ENCODE measurements around the gene CEP295NL. TPM values are rescaled to one million over a fixed set of nuclear protein-coding genes. Genes with fewer than 3 reads are reported as not detected.

Gene CEP295NL
- total RNA-seq, 4 donors from 2014 or later: 0.78 to 6.6 (median 2.3) TPM

DNA sequence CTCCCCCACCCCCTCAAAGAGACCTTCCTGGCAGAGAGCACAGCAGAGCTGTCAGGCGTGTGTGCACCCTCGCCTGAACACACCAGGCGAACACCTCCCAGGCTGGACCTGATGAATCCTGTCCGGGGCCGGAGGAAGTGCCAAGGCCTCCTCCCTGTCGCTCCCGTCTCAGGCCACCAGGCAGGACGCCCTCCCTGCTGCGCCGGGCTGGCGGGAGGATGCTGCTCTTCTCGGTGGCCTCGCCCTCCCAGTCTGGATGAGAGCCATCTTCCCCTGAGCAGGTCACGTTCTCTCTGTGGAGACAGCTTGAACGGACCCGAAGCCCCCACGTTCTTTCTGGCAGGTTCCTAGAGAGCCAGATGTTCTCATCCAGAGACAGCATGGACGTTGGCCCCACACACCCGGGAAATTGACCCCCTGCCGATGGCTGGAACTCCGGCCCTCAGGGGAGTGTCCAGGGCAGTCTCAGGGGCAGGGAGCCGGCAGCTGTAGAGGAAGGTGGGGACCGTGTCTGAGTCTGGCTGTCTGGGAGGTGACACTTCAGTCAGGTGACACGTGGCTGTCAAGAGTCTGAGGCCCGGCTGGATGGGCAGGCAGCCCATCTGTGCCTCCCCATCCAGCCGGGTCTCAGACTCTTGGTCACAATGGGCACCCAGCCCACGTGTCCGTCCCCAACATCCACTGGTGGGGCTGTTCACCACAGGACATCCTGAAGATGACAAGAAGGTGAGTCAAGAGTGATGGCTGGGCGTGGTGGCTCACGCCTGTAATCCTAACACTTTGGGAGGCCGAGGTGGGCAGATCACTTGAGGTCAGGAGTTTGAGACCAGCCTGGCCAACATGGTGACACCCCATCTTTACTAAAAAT lies 27.1 kb upstream of the CEP295NL start:
- no peaks in the 10 kb centered on the region for H3K36me3 ChIP-seq
- TF ChIP-seq POLR2AphosphoS5 (IDR thresholded peaks at IDR 0.05) (no peak), EP300 (IDR thresholded peaks at IDR 0.05) (no peak), POLR2A (IDR thresholded peaks at IDR 0.05; ENCODE audit: low read depth) (no peak)
- TF ChIP-seq, protein P1, sequence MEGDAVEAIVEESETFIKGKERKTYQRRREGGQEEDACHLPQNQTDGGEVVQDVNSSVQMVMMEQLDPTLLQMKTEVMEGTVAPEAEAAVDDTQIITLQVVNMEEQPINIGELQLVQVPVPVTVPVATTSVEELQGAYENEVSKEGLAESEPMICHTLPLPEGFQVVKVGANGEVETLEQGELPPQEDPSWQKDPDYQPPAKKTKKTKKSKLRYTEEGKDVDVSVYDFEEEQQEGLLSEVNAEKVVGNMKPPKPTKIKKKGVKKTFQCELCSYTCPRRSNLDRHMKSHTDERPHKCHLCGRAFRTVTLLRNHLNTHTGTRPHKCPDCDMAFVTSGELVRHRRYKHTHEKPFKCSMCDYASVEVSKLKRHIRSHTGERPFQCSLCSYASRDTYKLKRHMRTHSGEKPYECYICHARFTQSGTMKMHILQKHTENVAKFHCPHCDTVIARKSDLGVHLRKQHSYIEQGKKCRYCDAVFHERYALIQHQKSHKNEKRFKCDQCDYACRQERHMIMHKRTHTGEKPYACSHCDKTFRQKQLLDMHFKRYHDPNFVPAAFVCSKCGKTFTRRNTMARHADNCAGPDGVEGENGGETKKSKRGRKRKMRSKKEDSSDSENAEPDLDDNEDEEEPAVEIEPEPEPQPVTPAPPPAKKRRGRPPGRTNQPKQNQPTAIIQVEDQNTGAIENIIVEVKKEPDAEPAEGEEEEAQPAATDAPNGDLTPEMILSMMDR (IDR thresholded peaks at IDR 0.05): no peak
- H3K27me3 ChIP-seq: no peaks in the 10 kb centered on the region
- no peaks in the 10 kb centered on the region for H3K9me3 ChIP-seq
- H3K4me1 ChIP-seq: peaks cover 25 to 58% (median 53%) of the 10 kb centered on the region in 4 donors
- intact Hi-C loops (cut with DNase I): no loop called here
- H3K27ac ChIP-seq (replicated peaks in 1 of 4): no peak overlapping the region
- 64% methylated on average over 15 of the region's 31 CpGs for WGBS
- no peak for DNase-seq (ENCODE audit: extremely low spot score)
- H3K4me3 ChIP-seq: no peak overlapping the region

GRCh38 chr17:78925662-78926555 lies 22.9 kb upstream of the CEP295NL start:
- intact Hi-C loops (cut with DNase I): no loop called here

GRCh38 chr17:78925234-78925633 lies 22.2 kb upstream of the CEP295NL start, which contains the start of gene TIMP2:
Gene TIMP2 (minus strand): TSS chr17:78925387. CDS start chr17:78925088, 299 bp downstream.
- no peaks in the 10 kb centered on the region for H3K9me3 ChIP-seq
- no peaks in the 10 kb centered on the region for H3K27me3 ChIP-seq
- no peak for TF ChIP-seq EP300 (IDR thresholded peaks at IDR 0.05)
- TF ChIP-seq, protein P1 (IDR thresholded peaks at IDR 0.05): peak in 2 of 3 experiments; percentile 12 to 44
- no peak for TF ChIP-seq POLR2A (IDR thresholded peaks at IDR 0.05; ENCODE audit: low read depth)
- peak; percentile 86 to 95 for TF ChIP-seq POLR2AphosphoS5 (IDR thresholded peaks at IDR 0.05)
- H3K4me3 ChIP-seq: peak within 1 kb of the TSS; percentile 81 to 95 (median 91)
- H3K36me3 ChIP-seq: no peaks in the 10 kb centered on the region
- WGBS: no CpG with 5 or more reads among the region's 52 CpGs
- H3K4me1 ChIP-seq: peaks cover 39 to 78% (median 68%) of the 10 kb centered on the region in 4 donors
- peak; percentile 96 for DNase-seq (ENCODE audit: extremely low spot score)
- H3K27ac ChIP-seq (replicated peaks in 1 of 4): peak within 1 kb of the TSS; percentile 92 to 99 (median 96)
- intact Hi-C loops (cut with DNase I): no loop called here

More at GRCh38 chr17:78925662-78926555, 22.9 kb upstream of the CEP295NL start:
- no peaks in the 10 kb centered on the region for H3K36me3 ChIP-seq
- 21% methylated on average over 32 of the region's 33 CpGs for WGBS
- H3K27me3 ChIP-seq: no peaks in the 10 kb centered on the region
- H3K9me3 ChIP-seq: no peaks in the 10 kb centered on the region
- peak overlapping the region; percentile 92 to 99 (median 96) for H3K27ac ChIP-seq (replicated peaks in 1 of 4)
- peak overlapping the region; percentile 81 to 95 (median 91) for H3K4me3 ChIP-seq
- DNase-seq (ENCODE audit: extremely low spot score): peak; percentile 98
- peaks cover 33 to 72% (median 63%) of the 10 kb centered on the region in 4 donors for H3K4me1 ChIP-seq
- peak; percentile 56 to 67 for TF ChIP-seq POLR2AphosphoS5 (IDR thresholded peaks at IDR 0.05)
- TF ChIP-seq, protein P1 (IDR thresholded peaks at IDR 0.05): no peak
- no peak for TF ChIP-seq EP300 (IDR thresholded peaks at IDR 0.05)
- TF ChIP-seq POLR2A (IDR thresholded peaks at IDR 0.05; ENCODE audit: low read depth): peak; percentile 60

- WGBS: 0% methylated on average over 35 of the region's 64 CpGs
- no peaks in the 10 kb centered on the region for H3K27me3 ChIP-seq
- intact Hi-C loops (cut with DNase I): loop anchor here (5.0 kb wide), 2 partner anchors 42 to 48 kb away; no protein-coding TSS in a partner anchor
- peaks cover 42 to 78% (median 68%) of the 10 kb centered on the region in 4 donors for H3K4me1 ChIP-seq
- TF ChIP-seq POLR2A (IDR thresholded peaks at IDR 0.05; ENCODE audit: low read depth) (no peak), POLR2AphosphoS5 (IDR thresholded peaks at IDR 0.05) (peak in 1 of 2 donors; percentile 4), EP300 (IDR thresholded peaks at IDR 0.05) (no peak)
- TF ChIP-seq, protein P1 (IDR thresholded peaks at IDR 0.05): no peak
- peak overlapping the region; percentile 81 to 95 (median 91) for H3K4me3 ChIP-seq
- H3K36me3 ChIP-seq: no peaks in the 10 kb centered on the region
- peak overlapping the region; percentile 92 to 99 (median 96) for H3K27ac ChIP-seq (replicated peaks in 1 of 4)
- no peak for DNase-seq (ENCODE audit: extremely low spot score)
- H3K9me3 ChIP-seq: no peaks in the 10 kb centered on the region
Observed at GRCh38 chr17:78924481-78925151, 21.6 kb upstream of the CEP295NL start.

Data from esophagus muscularis mucosa (tissue), 4 donors.